GM23248 (cell line): Measurements from ENCODE around the gene NUP62CL.

Source experiments
- EZH2 ChIP-seq: fragments of 200-600 bp; sonication (generic); IDR thresholded peaks from 2 replicates; pipeline ENCODE4 v1.6.1; 2018; ENCODE audit warnings: antibody characterized with exemption, mild to moderate bottlenecking; ENCODE audit not compliant: insufficient read depth, poor library complexity, severe bottlenecking
- EZH2phosphoT487 ChIP-seq: fragments of 200-600 bp; sonication (generic); IDR thresholded peaks from 2 replicates; pipeline ENCODE4 v1.6.1; 2018; ENCODE audit warnings: antibody characterized with exemption, moderate library complexity, mild to moderate bottlenecking, low read depth; ENCODE audit not compliant: insufficient read depth

- no peak for TF ChIP-seq EZH2phosphoT487
- no peak for TF ChIP-seq EZH2
Measured at GRCh38 chrX:107118322-107119147, 87.7 kb downstream of the NUP62CL start, which contains the start of gene RBM41.
